A673 (cell line): ENCODE data around the gene EXOG.

Source experiments
- EZH2 ChIP-seq: fragments of 200-600 bp; sonication (generic); IDR thresholded peaks from 2 replicates; pipeline ENCODE4 v1.6.1; 2017; ENCODE audit warnings: borderline replicate concordance, low read depth, mild to moderate bottlenecking, mixed read lengths, antibody characterized with exemption, low read length; ENCODE audit not compliant: poor library complexity, severe bottlenecking
- TF ChIP-seq, protein P1 (sequence below): fragments of 300-800, 200-600 bp; sonication (generic); conservative IDR thresholded peaks from 2 replicates; pipeline ENCODE4 v1.5.1; 2017; ENCODE audit warnings: low read depth, mild to moderate bottlenecking, antibody characterized with exemption, low read length, moderate library complexity, mixed read lengths

DNA sequence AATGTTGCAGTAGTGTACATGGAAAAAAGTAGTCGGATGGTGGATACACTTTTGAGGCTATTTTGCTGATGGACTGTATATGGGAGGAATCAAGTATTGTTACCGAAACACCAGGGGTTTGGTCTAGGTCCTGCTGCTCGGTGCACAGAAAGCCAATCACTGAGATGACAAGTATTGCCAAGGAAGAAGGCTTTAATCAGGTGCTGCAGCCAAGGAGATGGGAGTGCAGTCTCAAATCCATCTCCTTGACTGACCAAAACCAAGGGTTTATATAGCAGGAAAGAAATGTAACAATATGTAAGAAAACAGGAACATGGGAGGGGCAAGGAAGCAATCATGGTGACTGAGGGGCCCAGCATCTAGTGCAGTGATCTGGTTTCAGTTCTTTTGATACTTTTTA is 45.3 kb upstream of the EXOG start:
- TF ChIP-seq, protein P1, sequence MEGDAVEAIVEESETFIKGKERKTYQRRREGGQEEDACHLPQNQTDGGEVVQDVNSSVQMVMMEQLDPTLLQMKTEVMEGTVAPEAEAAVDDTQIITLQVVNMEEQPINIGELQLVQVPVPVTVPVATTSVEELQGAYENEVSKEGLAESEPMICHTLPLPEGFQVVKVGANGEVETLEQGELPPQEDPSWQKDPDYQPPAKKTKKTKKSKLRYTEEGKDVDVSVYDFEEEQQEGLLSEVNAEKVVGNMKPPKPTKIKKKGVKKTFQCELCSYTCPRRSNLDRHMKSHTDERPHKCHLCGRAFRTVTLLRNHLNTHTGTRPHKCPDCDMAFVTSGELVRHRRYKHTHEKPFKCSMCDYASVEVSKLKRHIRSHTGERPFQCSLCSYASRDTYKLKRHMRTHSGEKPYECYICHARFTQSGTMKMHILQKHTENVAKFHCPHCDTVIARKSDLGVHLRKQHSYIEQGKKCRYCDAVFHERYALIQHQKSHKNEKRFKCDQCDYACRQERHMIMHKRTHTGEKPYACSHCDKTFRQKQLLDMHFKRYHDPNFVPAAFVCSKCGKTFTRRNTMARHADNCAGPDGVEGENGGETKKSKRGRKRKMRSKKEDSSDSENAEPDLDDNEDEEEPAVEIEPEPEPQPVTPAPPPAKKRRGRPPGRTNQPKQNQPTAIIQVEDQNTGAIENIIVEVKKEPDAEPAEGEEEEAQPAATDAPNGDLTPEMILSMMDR, result no peak
- TF ChIP-seq EZH2, result no peak
